ENCODE data around the gene ANKFY1.

ANKFY1 gene

DNA sequence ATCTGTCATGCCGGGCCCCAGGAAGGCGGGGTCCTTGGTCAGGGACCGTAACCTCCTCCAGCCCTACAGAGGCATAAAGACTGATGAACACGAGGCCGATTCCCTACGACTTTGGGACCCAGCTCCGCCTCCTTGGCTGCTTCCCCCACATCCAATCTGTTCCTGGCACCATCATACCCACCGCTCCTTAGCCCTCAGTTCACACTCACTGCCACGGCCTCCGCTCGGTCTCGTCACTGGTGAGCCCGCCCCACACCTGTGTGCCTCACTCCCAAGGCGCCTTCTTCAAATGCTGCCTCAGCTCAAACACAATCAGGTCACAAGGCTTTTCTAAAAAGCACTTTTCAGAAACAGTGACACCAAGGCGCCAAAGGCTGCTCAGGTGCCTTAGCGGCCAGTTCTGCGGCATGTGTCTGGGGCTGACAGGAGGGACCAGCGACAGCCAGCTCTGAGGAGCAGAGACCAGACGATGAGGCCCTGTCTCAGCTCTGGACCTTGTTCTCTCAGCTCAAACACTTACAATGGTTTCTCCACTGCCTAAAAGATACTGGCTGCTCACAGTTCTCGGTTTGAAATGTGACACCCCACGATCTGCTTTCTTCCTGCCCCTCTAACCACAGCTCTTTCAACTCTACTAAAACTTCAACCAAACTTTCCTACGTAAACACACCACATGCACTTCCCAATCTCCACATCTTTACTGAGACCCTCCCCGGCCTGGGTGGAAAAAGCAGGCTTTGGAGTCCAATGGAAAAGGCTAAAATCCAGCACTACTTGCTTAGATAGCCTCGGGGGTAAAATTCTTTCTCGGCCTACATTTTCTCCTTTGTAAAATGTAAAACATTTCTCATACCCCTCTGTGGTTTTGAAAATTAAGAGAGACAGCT lies 87.6 kb downstream of the ANKFY1 start:
- no peak for DNase-seq

DNA sequence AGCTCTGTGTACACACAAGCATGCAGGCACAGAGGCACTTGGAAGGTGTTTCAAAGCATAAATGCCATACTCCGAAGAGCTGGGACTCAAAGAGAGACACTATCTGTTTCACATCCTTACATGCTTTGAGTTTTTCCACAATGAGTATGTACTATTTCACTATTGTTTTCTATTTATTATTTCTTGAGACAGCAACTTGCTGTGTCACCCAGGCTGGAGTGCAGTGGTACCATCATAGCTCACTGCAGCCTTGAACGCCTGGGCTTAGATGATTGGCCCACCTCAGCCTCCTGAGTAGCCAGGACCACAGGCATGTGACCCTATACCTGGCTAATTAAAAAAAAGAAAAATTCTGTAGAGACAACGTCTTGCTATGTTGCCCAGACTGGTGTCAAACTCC lies 89.2 kb downstream of the ANKFY1 start:
- no peak for DNase-seq

DNA sequence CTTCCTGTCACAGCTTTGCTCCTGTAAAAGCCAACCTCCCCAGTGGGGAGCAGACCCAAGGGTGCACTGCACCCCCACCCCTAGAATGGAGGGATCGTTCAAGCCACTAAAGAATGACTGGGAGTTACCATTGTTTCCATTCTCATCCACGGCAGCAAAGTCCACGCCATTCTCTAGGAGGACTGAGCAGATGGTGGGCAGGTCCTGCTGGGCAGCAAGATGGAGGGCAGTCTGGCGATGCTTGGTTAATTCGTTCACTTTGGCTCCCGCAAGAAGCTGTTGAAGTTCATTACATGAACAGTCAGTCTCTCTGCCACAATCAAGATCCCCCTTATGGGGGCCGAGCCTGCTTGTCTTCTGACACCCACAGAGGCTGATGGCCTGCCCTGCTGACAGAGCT lies 90.0 kb downstream of the ANKFY1 start:
- no peak for DNase-seq

DNA sequence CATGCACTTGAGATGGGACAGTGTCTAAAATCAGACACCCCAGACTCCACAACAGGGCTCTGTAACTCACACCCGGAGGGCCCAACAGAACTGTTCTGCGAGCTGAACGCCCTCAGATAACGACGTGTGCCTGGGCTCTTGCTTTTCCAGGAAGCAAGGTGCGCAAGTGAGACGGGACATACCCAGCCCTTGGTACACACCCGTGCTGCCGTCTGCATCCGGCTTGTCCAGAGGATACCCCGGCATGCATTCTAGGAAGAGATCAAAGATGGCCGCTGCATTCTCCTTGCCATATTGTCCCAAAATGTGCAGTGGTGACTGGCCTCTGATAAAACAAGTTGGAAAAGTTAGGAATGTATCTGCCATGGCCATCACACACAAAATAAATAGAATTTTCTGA lies 91.4 kb downstream of the ANKFY1 start:
- DNase-seq: no peak

DNA sequence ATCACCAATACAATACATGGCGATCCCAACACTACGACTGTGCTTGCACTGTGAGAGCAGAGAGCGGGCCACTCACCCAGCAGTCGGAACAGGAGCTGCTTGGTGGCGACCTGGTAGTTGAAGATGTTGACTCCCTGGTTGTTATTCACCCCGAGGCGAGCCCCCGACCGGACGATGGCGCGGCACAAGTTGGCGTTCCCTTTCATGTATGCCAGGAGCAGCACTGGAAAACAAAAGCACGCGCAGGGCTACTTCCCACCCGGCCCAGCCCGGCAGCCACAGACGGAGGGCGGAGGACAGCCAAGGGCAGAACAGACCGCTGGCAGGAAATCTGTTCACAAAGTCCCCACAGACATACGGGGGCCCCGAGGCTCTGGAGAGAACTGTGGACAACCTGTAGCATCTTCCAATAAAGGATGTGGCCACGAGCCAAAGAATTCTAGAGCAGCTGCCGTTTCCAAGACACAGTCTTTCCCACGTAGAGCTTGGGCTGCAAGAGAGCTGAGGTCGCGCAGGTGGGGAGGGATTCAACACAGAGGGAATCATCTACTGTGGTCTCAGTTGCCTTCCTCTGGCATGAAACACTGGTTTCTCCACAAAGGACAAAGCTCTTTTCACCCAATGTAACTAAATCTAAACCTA lies 93.0 kb downstream of the ANKFY1 start:
- no peak for DNase-seq

DNA sequence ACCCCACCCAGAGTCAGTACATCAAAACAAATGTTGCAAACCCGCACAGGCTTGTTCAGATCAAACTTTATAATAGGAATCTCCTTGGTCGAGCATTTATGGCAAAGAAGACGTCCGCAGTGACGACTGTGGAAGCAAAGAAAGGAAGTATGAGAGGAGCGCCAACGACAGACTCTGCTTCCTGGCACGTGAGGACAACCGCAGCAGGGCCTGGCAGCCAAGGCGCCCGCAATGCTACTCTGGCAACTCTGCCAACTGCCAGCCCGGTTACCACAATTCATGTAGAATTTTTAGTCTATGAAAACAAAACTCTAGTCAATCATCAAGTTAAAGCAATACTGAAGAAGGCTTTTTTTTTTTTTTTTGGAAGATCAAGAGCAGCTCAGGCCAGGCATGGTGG lies 96.0 kb downstream of the ANKFY1 start:
- DNase-seq: peak; percentile 47

DNA sequence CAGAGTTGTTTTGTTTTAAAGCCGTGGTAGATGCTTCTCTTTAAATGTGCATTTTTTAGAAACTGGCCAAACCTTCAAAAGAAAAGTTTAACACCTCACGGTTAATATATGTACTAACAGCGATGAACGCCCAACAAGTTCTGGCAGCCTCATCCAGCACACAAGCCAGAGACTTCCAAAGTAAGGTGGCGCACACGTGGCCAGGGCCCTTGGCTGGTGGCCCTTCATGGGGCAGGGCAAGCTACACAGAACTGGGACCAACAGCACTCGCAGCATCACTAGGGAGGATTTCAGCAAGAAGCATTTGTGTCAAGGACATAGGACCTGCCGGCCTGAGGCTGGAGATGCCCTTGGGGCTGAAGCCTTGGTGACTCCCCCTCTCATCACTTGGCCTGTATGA lies 97.4 kb downstream of the ANKFY1 start:
- DNase-seq: no peak

DNA sequence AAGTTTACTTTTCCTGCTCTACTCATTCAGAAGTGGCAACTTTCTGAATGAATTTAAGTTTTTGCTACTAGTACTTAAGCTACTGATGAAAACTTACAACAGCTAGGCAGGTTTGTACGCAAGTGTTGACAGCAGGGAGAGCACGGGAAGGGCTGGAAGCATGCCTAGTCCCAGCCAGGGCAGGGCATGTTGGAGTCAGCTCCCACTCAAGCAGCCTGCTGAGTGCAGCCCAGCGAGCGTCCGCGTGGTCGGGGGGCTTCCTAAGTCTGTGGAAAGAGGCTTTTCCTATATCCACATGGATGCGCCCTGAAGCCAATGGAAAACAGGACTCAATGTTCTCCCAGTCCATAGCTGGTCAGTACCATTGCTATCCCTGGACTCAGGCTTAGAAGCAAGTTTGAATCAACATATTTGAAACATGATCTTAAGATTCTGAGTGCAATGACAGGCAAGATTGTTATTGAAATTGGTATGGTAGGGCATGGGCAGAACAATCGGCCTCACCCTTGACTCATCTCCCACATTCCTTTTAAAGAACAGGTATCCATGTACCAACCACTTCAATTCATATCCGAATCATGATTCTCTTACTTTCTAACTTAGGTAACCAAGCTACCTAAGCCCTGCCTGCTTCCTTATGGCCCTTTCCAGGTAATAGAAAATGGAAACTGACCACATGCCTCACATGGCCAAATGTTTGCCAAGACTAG lies 98.3 kb downstream of the ANKFY1 start:
- no peak for DNase-seq

DNA sequence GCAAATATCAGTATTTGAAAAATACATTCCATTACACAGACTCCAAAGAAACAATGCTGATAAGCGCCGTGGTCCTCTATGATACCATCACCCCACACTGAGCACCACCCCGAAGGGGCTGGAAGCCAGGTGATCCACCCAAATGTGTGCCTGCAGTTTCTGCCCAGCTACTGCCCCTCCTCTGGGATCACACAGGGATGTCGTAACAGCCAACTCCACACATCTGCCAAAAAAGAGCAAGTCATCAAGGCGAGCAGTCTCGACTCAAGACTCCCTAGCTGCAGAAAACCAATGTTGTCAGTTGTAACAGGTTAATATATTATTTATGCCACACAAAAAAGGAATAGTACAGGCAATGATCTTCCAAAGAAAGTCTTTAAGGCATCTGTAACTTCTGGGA lies 99.8 kb downstream of the ANKFY1 start:
- DNase-seq: no peak

DNA sequence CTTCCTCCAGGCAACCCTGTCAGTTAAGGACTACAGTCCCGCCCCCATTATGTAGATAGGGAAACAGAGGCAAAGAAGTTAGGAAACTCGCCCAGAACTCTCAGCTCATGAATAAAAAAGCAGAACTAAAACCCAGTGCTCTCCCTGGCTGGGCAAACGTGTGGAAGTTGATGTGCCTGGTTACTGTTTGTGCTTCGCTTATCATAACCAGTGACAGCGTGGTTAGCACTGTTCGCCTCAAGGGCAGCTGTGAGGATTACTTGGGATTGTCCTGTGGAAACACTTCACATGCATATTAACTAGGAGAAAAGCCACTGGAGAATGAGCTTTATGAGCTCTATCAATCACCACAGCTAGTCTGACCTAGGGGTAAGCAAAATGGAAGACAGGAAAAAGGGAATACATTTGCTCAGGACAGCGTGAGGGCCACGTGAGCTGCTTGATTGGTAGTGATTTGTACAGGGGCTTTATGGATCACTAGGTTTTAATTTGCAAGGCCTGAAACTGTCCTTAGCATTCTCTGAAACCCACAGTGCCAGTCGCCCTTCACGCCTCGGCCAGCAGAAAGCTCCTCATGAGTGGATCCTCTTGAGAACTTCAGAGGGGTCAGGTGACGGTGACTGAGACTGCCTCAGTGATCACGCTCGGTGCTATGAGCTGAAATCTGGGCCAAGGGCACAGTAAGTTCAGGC lies 100.9 kb downstream of the ANKFY1 start:
- no peak for DNase-seq

DNA sequence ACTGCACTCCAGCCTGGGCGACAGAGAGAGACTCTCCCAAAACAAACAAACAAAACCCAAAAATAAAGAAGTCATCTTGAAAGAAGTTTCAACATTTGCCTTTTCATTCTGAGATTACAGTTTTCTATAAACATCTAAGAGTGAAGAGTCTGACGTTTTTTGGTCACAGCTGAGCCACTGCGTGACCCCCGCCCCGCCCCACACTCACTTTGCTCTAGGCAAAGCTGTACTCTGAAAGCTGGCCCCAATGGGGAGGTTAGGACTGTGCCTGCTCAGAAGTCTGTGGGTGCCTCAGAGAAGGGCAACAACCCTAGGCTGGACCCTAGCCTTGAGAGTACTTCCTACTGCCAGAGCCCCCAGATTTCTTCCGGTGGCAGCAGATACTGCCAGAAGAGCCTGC lies 101.5 kb downstream of the ANKFY1 start:
- DNase-seq: no peak

DNA sequence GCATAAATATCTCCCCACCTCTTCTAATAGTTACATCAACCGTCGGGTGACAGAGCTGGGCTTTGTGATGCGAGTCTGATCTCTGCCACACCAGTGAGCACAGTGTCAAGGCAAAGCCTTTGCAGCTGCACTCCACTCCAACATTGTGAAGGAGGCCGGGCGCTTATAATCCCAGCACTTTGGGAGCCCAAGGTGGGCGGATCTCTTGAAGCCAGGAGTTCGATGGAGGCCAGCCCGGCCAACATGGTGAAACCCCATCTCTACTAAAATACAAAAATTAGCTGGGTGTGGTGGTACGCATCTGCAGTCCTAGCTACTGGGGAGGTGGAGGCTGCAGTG lies 101.8 kb downstream of the ANKFY1 start:
- DNase-seq: no peak

DNA sequence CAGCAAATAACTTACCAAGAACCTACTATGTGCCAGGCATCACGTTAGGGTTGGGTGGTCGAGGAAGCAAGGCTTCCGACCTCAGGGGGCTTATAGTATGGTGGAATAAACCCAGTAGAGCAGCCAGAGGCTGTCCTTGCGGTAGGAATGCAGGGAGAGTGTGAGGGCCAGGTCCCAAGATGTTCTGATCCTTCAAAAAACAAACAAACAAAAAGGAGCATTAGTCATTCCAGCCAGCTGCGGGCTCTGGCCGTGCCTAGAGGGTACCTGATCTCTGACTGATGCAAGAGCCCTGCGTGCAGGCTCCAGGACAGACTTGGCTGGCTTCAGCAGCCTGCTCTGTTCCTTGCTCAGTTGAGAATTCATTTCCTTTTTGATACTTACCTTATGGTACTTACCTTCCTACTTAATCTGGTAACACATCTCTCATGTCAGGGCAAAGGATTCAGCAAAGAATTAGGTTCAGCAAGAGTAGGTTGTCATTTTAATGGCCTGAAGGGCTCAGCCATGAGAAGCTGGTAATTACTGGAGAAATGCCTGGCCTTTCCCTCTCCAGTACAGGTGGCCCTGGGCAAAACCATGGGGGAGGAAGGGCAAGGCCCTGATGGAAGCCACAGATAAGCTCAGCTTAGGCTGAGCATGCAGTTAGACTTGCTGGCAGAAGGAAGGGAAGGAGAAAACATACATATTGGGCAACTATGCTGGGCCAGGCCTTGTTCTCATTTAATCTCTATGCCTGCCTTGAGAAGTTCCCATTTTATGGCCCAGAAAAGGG lies 102.4 kb downstream of the ANKFY1 start:
- no peak for DNase-seq

DNA sequence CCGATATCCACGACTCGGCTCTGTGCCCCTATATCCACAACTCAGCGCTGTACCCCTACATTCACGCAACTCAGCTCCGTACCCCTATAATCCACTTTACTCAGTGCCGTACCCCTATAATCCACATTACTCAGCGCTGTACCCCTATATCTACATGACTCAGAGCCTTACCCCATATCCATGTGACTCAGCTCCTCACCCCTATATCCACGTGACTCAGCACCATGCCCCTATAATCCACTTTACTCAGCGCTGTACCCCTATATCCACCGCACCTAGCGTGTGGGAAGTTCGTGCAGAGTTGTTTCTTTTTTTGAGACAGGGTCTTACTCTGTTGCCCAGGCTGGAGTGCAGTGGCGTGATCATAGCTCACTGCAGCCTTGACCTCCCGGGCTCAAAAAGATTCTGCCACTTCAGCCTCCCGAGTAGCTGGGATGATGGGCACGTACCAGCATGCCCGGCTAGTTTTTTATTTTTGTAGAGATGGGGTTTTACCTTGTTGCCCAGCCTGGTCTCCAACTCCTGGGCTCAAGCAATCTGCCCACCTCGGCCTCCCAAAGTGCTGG lies 103.4 kb downstream of the ANKFY1 start:
- DNase-seq: no peak

DNA sequence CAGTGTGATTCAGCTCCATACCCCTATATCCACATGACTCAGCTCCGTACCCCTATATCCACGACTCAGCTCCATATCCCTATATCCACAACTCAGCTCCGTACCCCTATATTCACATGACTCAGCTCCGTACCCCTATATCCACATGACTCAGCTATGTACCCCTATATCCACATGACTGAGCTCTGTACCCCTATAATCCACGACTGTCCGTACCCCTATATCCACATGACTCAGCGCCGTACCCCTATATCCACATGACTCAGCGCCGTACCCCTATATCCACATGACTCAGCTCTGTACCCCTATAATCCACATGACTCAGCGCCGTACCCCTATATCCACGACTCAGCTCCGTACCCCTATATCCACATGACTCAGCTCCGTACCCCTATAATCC lies 104.0 kb downstream of the ANKFY1 start:
- DNase-seq: no peak

DNA sequence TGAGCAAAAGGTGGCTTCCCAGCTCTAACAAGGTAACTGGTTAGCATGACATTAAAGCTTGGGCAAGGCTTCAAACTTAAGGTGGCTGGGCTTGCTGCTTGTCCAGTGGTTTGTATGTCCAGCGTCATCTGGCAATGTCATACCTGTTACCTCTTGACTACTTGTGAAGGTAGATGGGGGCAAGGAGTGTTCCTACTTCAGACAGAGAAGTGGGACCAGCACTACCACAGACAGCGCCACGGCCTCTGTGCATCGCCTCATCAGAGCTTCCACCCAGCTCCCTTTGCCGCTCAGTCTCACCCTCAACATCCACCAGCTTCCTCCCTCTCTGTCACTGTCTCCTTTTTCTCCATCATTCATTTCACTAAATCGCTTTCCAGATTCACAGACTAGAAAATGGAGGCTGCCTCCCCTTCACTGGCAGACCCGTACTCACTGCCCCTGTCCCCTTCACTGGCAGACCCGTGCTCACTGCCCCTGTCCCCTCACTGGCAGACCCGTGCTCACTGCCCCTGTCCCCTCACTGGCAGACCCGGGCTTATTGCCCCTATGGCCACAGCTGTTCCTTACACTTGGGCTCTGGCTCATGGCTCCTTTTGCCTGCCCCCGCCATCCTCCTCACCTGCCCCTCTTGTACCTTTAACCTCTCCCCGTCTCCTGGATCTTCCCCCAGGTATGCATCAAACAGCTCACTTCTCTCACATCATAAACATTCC lies 106.0 kb downstream of the ANKFY1 start:
- DNase-seq: no peak

DNA sequence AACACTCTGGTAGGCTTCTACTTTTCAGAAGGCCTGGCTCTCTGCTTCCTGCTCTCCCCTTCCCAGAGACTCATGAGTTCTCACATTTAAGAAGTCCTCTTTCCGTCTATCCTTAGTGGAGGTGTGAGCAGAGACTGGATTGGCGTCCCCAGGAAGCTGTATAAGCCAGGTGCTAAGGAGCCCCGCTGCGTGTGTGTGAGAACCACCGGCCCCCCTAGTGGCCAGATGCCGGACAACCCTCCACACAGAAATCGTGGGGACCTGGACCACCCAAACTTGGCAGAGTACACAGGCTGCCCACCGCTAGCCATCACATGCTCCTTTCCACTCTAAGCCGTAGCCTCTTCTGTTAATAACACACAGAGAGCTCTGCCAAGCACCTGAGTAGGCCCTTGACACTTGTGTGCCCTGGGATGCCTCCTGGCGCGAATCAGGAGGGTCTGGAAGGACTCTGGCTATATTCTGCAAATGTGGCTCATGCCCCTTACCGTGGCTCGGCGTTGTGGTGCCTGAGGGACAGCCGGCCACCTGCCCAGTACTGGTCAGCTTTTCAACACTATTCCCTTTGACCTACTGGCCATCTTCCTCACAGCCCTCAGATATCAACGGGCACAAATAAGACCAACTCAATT lies 106.9 kb downstream of the ANKFY1 start:
- DNase-seq: no peak

DNA sequence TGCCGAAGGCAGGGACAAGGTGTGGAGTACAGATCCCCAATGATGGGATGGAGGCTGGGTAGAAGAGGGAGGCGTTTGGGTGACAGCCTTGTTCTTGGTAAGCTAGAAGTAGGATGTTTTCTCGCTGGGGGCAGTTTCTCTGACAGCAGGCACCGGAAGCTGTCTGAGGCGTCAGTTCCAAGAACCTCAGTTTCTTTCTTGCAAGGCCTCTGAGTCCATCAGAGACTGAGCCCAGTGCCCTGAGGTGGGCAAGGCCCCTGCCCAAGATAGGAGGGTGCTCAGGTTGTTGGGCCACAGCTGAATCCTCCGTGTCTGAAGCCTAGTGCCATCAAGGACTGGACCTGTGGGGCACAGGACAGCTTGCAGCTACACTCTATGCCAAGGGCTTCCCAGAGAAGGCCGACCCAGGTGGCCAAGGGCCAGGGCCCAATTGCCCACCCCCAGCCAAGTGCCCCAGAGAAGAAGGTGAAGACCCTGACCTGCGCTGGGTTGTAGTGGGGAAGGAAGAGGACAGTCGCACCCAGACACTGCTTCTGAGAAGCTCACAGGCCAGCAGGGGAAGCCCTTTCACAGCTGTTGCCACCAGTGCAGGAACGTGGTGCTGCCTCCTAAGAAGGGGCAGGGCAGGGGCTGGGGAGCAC lies 107.7 kb downstream of the ANKFY1 start:
- no peak for DNase-seq

DNA sequence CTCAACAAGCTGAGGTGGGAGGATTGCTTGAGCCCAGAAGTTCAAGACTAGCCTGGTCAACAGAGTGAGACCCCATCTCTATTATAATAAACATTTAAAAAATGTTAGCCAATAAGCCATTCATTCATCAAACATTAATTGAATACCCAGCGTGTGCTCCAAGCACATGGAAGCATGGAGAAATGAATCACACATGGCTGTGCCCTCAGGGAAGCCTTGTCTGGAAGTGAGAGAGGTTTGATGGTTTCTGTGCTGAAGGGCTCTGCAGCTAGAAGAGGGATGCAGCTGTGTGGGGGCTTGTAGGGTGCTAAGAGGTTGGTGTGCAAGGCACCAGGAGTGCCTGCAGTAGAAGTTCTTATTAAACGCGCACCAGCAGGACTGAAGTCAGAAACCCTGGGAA lies 109.6 kb downstream of the ANKFY1 start:
- no peak for DNase-seq

DNA sequence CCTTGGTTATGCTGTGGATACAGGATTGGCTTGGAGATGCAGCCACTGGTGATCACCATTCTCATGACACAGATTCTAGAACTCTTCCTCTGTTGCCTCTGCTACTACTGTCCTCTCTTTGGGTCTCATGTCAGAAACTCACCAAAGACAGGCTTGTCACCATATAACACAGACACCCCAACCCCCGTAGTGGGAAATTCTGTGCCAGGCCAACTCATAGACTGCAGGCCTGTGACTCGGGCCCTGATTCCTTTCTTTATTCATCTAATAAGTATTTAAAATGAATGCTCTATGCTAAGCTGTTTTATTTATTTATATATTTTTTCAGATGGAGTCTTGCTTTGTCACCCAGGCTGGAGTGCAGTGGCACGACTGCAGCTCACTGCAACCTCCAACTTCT lies 111.3 kb downstream of the ANKFY1 start:
- no peak for DNase-seq

DNA sequence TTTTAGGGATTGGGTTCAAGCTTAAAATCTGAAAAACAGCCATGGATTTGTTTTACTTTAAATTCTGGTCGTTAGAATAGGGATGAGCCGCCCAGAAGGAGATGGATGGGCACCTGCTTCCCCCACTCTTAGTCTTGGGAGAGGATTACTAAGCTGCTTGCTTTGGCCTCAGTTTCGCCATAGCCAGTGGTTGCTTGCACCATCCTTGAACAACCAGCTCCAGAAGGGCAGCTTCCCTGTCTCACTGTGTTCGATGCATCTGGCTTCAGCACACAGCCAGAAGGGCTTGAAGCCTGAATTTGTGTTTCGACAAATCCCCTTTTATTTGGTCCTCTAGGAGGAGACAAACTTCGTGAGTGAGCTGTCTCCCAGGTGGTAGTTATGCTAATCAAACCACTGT lies 113.7 kb downstream of the ANKFY1 start:
- no peak for DNase-seq
